Vagina (tissue), 2 donors: ENCODE data around the gene GPC1. TPM values are rescaled to one million over a fixed set of nuclear protein-coding genes. Genes with fewer than 3 reads are reported as not detected.

Source experiments
- DNase-seq, 2 donors: peaks; one replicate each; pipeline ENCODE4 v3.0.0-alpha.2; 2017; ENCODE audit errors: extremely low spot score in 2 of 2
- H3K27ac ChIP-seq: fragments of 200-600 bp; sonication (generic); one replicate; pipeline ENCODE4 v1.5.1; 2019
- H3K27me3 ChIP-seq: fragments of 200-600 bp; sonication (generic); one replicate; pipeline ENCODE4 v1.5.1; 2019
- H3K36me3 ChIP-seq, 2 donors: fragments of 200-600 bp; sonication (generic); one replicate each; pipeline ENCODE4 v1.5.1; 2017 to 2019
- H3K4me1 ChIP-seq: fragments of 200-600 bp; sonication (generic); one replicate; pipeline ENCODE4 v1.5.1; 2019
- H3K4me3 ChIP-seq, 2 donors: fragments of 200-600 bp; sonication (generic); 1 replicate in 1 of 2; 2 replicates in 1 of 2; pipeline ENCODE4 v1.5.1; 2016 to 2019
- H3K9me3 ChIP-seq: fragments of 200-600 bp; sonication (generic); one replicate; pipeline ENCODE4 v1.5.1; 2019
- CTCF ChIP-seq, 3 experiments: fragments of 450-650 bp in 2 of 3; fragments of 200-600 bp in 1 of 3; sonication (generic) in 1 of 3; IDR thresholded peaks; one replicate each; pipeline ENCODE4 v1.5.1; 2017 to 2019; ENCODE audit warnings: antibody characterized with exemption in 3 of 3, mild to moderate bottlenecking in 2 of 3, moderate library complexity in 2 of 3
- POLR2A ChIP-seq, 2 donors: fragments of 450-650 bp; IDR thresholded peaks; one replicate each; pipeline ENCODE4 v1.6.1; 2017; ENCODE audit warnings: antibody characterized with exemption in 2 of 2, mild to moderate bottlenecking in 2 of 2, moderate library complexity in 2 of 2
- POLR2AphosphoS5 ChIP-seq, 2 donors: sonication (generic); formaldehyde crosslinking; IDR thresholded peaks; one replicate each; pipeline ENCODE4 v1.9.0; 2017; ENCODE audit warnings: antibody characterized with exemption in 2 of 2, mild to moderate bottlenecking in 2 of 2, low read depth in 1 of 2; ENCODE audit not compliant: insufficient read depth in 1 of 2
- intact Hi-C: fragments of 100-400 bp; cut with DNase I; formaldehyde crosslinking; loops from one replicate; pipeline ENCODE4 v1.15.1; 2023
- total RNA-seq: library from RNA; depleted of rRNA; stranded (reverse); fragments of >200 nt; gene quantifications from one replicate; pipeline ENCODE4 v1.2.3, GENCODE V29; 2016

GPC1 gene
- total RNA-seq, 1 donor from 2014 or later: 73.2 TPM

GRCh38 chr2:240405684-240406313 lies 29.7 kb upstream of the GPC1 start:
- H3K4me1 ChIP-seq: peaks cover 11% of the 10 kb centered on the region
- DNase-seq: no peak
- H3K4me3 ChIP-seq: no peak overlapping the region
- TF ChIP-seq POLR2A (IDR thresholded peaks at IDR 0.05) (no peak), POLR2AphosphoS5 (IDR thresholded peaks at IDR 0.05; ENCODE audit: insufficient read depth in 1 of 2, low read depth in 1 of 2) (no peak), CTCF (IDR thresholded peaks at IDR 0.05) (no peak)
- no peak overlapping the region for H3K27ac ChIP-seq
- no peaks in the 10 kb centered on the region for H3K9me3 ChIP-seq
- intact Hi-C loops: no loop called here
- H3K36me3 ChIP-seq: no peaks in the 10 kb centered on the region
- no peaks in the 10 kb centered on the region for H3K27me3 ChIP-seq

- Histone ChIP-seq H3K27me3 (no peaks in the 10 kb centered on the region), H3K4me3 (no peak overlapping the region), H3K36me3 (no peaks in the 10 kb centered on the region), H3K27ac (no peak overlapping the region), H3K4me1 (peaks cover 3% of the 10 kb centered on the region), H3K9me3 (no peaks in the 10 kb centered on the region)
- TF ChIP-seq CTCF (IDR thresholded peaks at IDR 0.05) (no peak), POLR2AphosphoS5 (IDR thresholded peaks at IDR 0.05; ENCODE audit: insufficient read depth in 1 of 2, low read depth in 1 of 2) (no peak), POLR2A (IDR thresholded peaks at IDR 0.05) (no peak)
- intact Hi-C loops: no loop called here
- DNase-seq: no peak
Observed at GRCh38 chr2:240407090-240407489, 28.4 kb upstream of the GPC1 start.

GRCh38 chr2:240410004-240410403 lies 25.5 kb upstream of the GPC1 start:
- intact Hi-C loops: no loop called here
- H3K36me3 ChIP-seq: no peaks in the 10 kb centered on the region
- no peak overlapping the region for H3K4me3 ChIP-seq
- H3K27ac ChIP-seq: no peak overlapping the region
- H3K4me1 ChIP-seq: peaks cover 7% of the 10 kb centered on the region
- no peaks in the 10 kb centered on the region for H3K9me3 ChIP-seq
- TF ChIP-seq POLR2AphosphoS5 (IDR thresholded peaks at IDR 0.05; ENCODE audit: insufficient read depth in 1 of 2, low read depth in 1 of 2) (no peak), CTCF (IDR thresholded peaks at IDR 0.05) (no peak), POLR2A (IDR thresholded peaks at IDR 0.05) (no peak)
- DNase-seq: no peak
- H3K27me3 ChIP-seq: no peaks in the 10 kb centered on the region

- Histone ChIP-seq H3K9me3 (no peaks in the 10 kb centered on the region), H3K27me3 (no peaks in the 10 kb centered on the region), H3K4me1 (peaks cover 7% of the 10 kb centered on the region), H3K4me3 (no peak overlapping the region), H3K27ac (no peak overlapping the region), H3K36me3 (no peaks in the 10 kb centered on the region)
- intact Hi-C loops: no loop called here
- no peak for DNase-seq
- TF ChIP-seq POLR2AphosphoS5 (IDR thresholded peaks at IDR 0.05; ENCODE audit: insufficient read depth in 1 of 2, low read depth in 1 of 2) (no peak), POLR2A (IDR thresholded peaks at IDR 0.05) (no peak), CTCF (IDR thresholded peaks at IDR 0.05) (no peak)
Observed at GRCh38 chr2:240410808-240411207, 24.7 kb upstream of the GPC1 start.

GRCh38 chr2:240411261-240412160 lies 24.0 kb upstream of the GPC1 start:
- Histone ChIP-seq H3K4me3 (no peak overlapping the region), H3K36me3 (no peaks in the 10 kb centered on the region), H3K27me3 (no peaks in the 10 kb centered on the region), H3K4me1 (peaks cover 7% of the 10 kb centered on the region), H3K9me3 (no peaks in the 10 kb centered on the region), H3K27ac (no peak overlapping the region)
- DNase-seq: no peak
- TF ChIP-seq POLR2AphosphoS5 (IDR thresholded peaks at IDR 0.05; ENCODE audit: insufficient read depth in 1 of 2, low read depth in 1 of 2) (no peak), POLR2A (IDR thresholded peaks at IDR 0.05) (no peak), CTCF (IDR thresholded peaks at IDR 0.05) (no peak)
- intact Hi-C loops: no loop called here
